K562 (cell line): ENCODE data around the gene ADCY4. TPM values are rescaled to one million over a fixed set of nuclear protein-coding genes. Genes with fewer than 3 reads are reported as not detected.

Source experiments
- ATF1 ChIP-seq, 2 experiments: fragments of 450-650 bp in 1 of 2; IDR thresholded peaks; 2 replicates each; pipeline ENCODE4 v1.6.1; 2016; ENCODE audit warnings: missing compliant biosample characterization in 1 of 2, missing genetic modification characterization in 1 of 2
- CREB3L1 ChIP-seq: fragments of 450-650 bp; IDR thresholded peaks from 2 replicates; pipeline ENCODE4 v1.6.1; 2014; ENCODE audit warnings: low read depth, mild to moderate bottlenecking, moderate library complexity, borderline replicate concordance
- E2F3 ChIP-seq: fragments of 250-450 bp; sonication (Bioruptor Pico); IDR thresholded peaks from 2 replicates; pipeline ENCODE4 v1.4.0; 2020; ENCODE audit warnings: mild to moderate bottlenecking
- FOS ChIP-seq: IDR thresholded peaks from 3 replicates; pipeline ENCODE4 v1.6.1; 2011; ENCODE audit not compliant: insufficient read length; ENCODE audit errors: extremely low read depth
- FOXM1 ChIP-seq, 2 experiments: fragments of 450-650 bp in 1 of 2; sonication (generic) in 1 of 2; formaldehyde crosslinking in 1 of 2; IDR thresholded peaks; 2 replicates each; pipeline versions ENCODE4 v1.6.1 to v1.9.0; 2017 to 2022; ENCODE audit warnings: low read depth in 2 of 2, mild to moderate bottlenecking in 2 of 2, missing genetic modification reagents in 1 of 2, moderate library complexity in 1 of 2
- GTF2F1 ChIP-seq: IDR thresholded peaks from 2 replicates; pipeline ENCODE4 v1.6.1; 2011; ENCODE audit warnings: low read depth, low read length, improper control_type of control experiment
- HLTF ChIP-seq: fragments of 450-650 bp; IDR thresholded peaks from 2 replicates; pipeline ENCODE4 v1.6.1; 2016
- HMG20B ChIP-seq: fragments of 250-450 bp; sonication (Bioruptor Pico); IDR thresholded peaks from 2 replicates; pipeline ENCODE4 v1.5.0; 2021; ENCODE audit warnings: mild to moderate bottlenecking
- HNRNPLL ChIP-seq: fragments of 200-400 bp; formaldehyde crosslinking; IDR thresholded peaks from 2 replicates; pipeline ENCODE4 v1.6.1; 2017; ENCODE audit warnings: low read length, low read depth, mild to moderate bottlenecking; ENCODE audit not compliant: poor library complexity, severe bottlenecking
- IFI16 ChIP-seq: fragments of 250-450 bp; sonication (Bioruptor Pico); IDR thresholded peaks from 2 replicates; pipeline ENCODE4 v2.1.2; 2022; ENCODE audit warnings: mild to moderate bottlenecking, inconsistent platforms
- KDM4B ChIP-seq, 2 experiments: fragments of 450-650 bp in 1 of 2; sonication (generic) in 1 of 2; IDR thresholded peaks; 2 replicates each; pipeline ENCODE4 v1.6.1; 2016 to 2017; ENCODE audit warnings: borderline replicate concordance in 2 of 2, antibody characterized with exemption in 1 of 2, low read depth in 1 of 2, mild to moderate bottlenecking in 1 of 2
- MED1 ChIP-seq: sonication (generic); formaldehyde crosslinking; IDR thresholded peaks from 2 replicates; pipeline ENCODE4 v1.8.1; 2023; ENCODE audit warnings: missing genetic modification reagents, borderline replicate concordance
- NR2C1 ChIP-seq, 2 experiments: fragments of 450-650 bp; IDR thresholded peaks; 2 replicates each; pipeline ENCODE4 v1.6.1; 2017; ENCODE audit warnings: mild to moderate bottlenecking in 2 of 2, antibody characterized with exemption in 1 of 2, inconsistent platforms in 1 of 2, missing compliant biosample characterization in 1 of 2, missing genetic modification characterization in 1 of 2
- PYGO2 ChIP-seq: fragments of 450-650 bp; IDR thresholded peaks from 2 replicates; pipeline ENCODE4 v1.6.1; 2016; ENCODE audit warnings: mild to moderate bottlenecking, missing genetic modification characterization, moderate library complexity, missing compliant biosample characterization
- SIRT6 ChIP-seq: IDR thresholded peaks from one replicate; pipeline ENCODE4 v1.6.1; 2012; ENCODE audit warnings: low read depth, mild to moderate bottlenecking, control low read depth, inconsistent platforms, low read length, moderate library complexity
- TCF7L2 ChIP-seq: fragments of 150-350 bp; IDR thresholded peaks from 2 replicates; pipeline ENCODE4 v1.6.1; 2016; ENCODE audit warnings: low read depth, mild to moderate bottlenecking, low read length, moderate library complexity
- ZBTB11 ChIP-seq, 3 experiments: fragments of 200-800 bp in 1 of 3; fragments of 250-450 bp in 1 of 3; fragments of 450-650 bp in 1 of 3; sonication (Bioruptor Pico) in 1 of 3; sonication (Bioruptor generic) in 1 of 3; formaldehyde crosslinking in 1 of 3; IDR thresholded peaks; 2 replicates each; pipeline versions ENCODE4 v1.6.1 to v1.8.0; 2016 to 2022; ENCODE audit warnings: mild to moderate bottlenecking in 2 of 3, missing genetic modification characterization in 2 of 3, missing compliant biosample characterization in 1 of 3, moderate library complexity in 1 of 3
- ZNF165 ChIP-seq: fragments of 250-450 bp; sonication (Bioruptor Pico); IDR thresholded peaks from 2 replicates; pipeline ENCODE4 v1.4.0; 2020; ENCODE audit warnings: borderline replicate concordance
- polyA plus RNA-seq, 8 experiments: library from polyadenylated mRNA; depleted of rRNA in 4 of 8; stranded (reverse) in 5 of 8; unstranded in 3 of 8; fragments of >200 nt; fragmentation: Nextera tagmentation in 2 of 8; fragmentation: Illumina TruSeq in 1 of 8; extraction: Ambion mirVana in 2 of 8; extraction: Trizol in 1 of 8; gene quantifications; 2 replicates each; pipeline versions ENCODE4 v1.2.1 to v1.2.3, GENCODE V29; 2011 to 2014; ENCODE audit warnings: inconsistent platforms in 1 of 8, missing spikeins in 1 of 8
- total RNA-seq, 7 experiments: library from RNA; depleted of rRNA in 6 of 7; stranded (reverse); fragments of >200 nt in 6 of 7; fragmentation: Illumina TruSeq in 2 of 7; extraction: Trizol in 2 of 7; gene quantifications; 2 replicates each; pipeline versions ENCODE4 v1.2.1 to v1.2.3, GENCODE V29; 2011 to 2021; ENCODE audit warnings: low replicate concordance in 1 of 7
- TF ChIP-seq, protein P1 (sequence below): sonication (generic); formaldehyde crosslinking; IDR thresholded peaks from 2 replicates; pipeline ENCODE4 v1.8.1; 2023; ENCODE audit warnings: mild to moderate bottlenecking, missing genetic modification reagents

Gene ADCY4
- total and polyA plus RNA-seq, 9 of the 15 experiments (the other 6 are each of a cell fraction or from before 2014, with no cell fraction given): 0.04 to 0.31 (median 0.15) TPM; not detected in 2

GRCh38 chr14:24299255-24300191 lies 35.3 kb downstream of the ADCY4 start, which contains the start of the genes DHRS1 and NOP9 (continued):
- TF ChIP-seq KDM4B (IDR thresholded peaks at IDR 0.05; ENCODE audit: borderline replicate concordance in 2 of 2, low read depth in 1 of 2): no peak
- no peak for TF ChIP-seq GTF2F1
- TF ChIP-seq, protein P1, sequence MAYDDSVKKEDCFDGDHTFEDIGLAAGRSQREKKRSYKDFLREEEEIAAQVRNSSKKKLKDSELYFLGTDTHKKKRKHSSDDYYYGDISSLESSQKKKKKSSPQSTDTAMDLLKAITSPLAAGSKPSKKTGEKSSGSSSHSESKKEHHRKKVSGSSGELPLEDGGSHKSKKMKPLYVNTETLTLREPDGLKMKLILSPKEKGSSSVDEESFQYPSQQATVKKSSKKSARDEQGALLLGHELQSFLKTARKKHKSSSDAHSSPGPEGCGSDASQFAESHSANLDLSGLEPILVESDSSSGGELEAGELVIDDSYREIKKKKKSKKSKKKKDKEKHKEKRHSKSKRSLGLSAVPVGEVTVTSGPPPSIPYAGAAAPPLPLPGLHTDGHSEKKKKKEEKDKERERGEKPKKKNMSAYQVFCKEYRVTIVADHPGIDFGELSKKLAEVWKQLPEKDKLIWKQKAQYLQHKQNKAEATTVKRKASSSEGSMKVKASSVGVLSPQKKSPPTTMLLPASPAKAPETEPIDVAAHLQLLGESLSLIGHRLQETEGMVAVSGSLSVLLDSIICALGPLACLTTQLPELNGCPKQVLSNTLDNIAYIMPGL (CRISPR knock-in tag): no peak
- TF ChIP-seq MED1: no peak
- TF ChIP-seq TCF7L2: no peak
- TF ChIP-seq E2F3 (CRISPR knock-in tag): no peak
- TF ChIP-seq HNRNPLL: peak; percentile 54
- no peak for TF ChIP-seq HMG20B (CRISPR knock-in tag)
- peak; percentile 97 for TF ChIP-seq ATF1 (CRISPR knock-in tag; IDR thresholded peaks at IDR 0.05)
- TF ChIP-seq ATF1 (tag; IDR thresholded peaks at IDR 0.05): peak; percentile 99
- TF ChIP-seq IFI16 (CRISPR knock-in tag): no peak
- TF ChIP-seq CREB3L1: no peak
- TF ChIP-seq SIRT6: no peak
- TF ChIP-seq PYGO2 (tag): no peak
- TF ChIP-seq HLTF: no peak
- TF ChIP-seq ZBTB11 (CRISPR knock-in tag; IDR thresholded peaks at IDR 0.05): peak in 1 of 3 experiments; percentile 69; a peak in 2 of 6 replicates
- no peak for TF ChIP-seq ZNF165 (CRISPR knock-in tag)
- TF ChIP-seq FOXM1 (IDR thresholded peaks at IDR 0.05; ENCODE audit: low read depth): no peak
- TF ChIP-seq FOXM1 (CRISPR knock-in tag; IDR thresholded peaks at IDR 0.05; ENCODE audit: low read depth): no peak
- no peak for TF ChIP-seq NR2C1 (IDR thresholded peaks at IDR 0.05)
- no peak for TF ChIP-seq NR2C1 (tag; IDR thresholded peaks at IDR 0.05)
- no peak for TF ChIP-seq FOS
